ENCODE results near the gene LIPK.
"Not testable (repeated sequence)": the region's sequence is repeated elsewhere in the genome, so short reads cannot be mapped to it uniquely, and the experiment has no call there.

The LIPK gene

GRCh38 chr10:88715517-88715916, 9.5 kb downstream of the LIPK start:
- DNase-seq (ENCODE audit: low read depth), result no peak

GRCh38 chr10:88721392-88721791, 15.3 kb downstream of the LIPK start:
- no peak for DNase-seq (ENCODE audit: low read depth)

- DNase-seq (ENCODE audit: low read depth), result peak; percentile 60
Measured at GRCh38 chr10:88725798-88726197, 19.7 kb downstream of the LIPK start.

GRCh38 chr10:88728107-88728763, 22.2 kb downstream of the LIPK start:
- no peak for DNase-seq (ENCODE audit: low read depth)

- DNase-seq (ENCODE audit: low read depth), result no peak
Measured at GRCh38 chr10:88730864-88731263, 24.8 kb downstream of the LIPK start.

- no peak for DNase-seq (ENCODE audit: low read depth)
Measured at GRCh38 chr10:88731296-88731695, 25.2 kb downstream of the LIPK start.

GRCh38 chr10:88733215-88733614, 27.2 kb downstream of the LIPK start:
- no peak for DNase-seq (ENCODE audit: low read depth)

- no peak for DNase-seq (ENCODE audit: low read depth)
Measured at GRCh38 chr10:88735661-88736060, 29.6 kb downstream of the LIPK start.

GRCh38 chr10:88741921-88742320, 35.9 kb downstream of the LIPK start:
- not testable (repeated sequence) for DNase-seq (ENCODE audit: low read depth)

GRCh38 chr10:88742448-88742847, 36.4 kb downstream of the LIPK start:
- DNase-seq (ENCODE audit: low read depth), result no peak

GRCh38 chr10:88744002-88744401, 38.0 kb downstream of the LIPK start:
- no peak for DNase-seq (ENCODE audit: low read depth)

GRCh38 chr10:88745633-88746032, 39.6 kb downstream of the LIPK start:
- DNase-seq (ENCODE audit: low read depth), result no peak

GRCh38 chr10:88754287-88754686, 48.2 kb downstream of the LIPK start:
- no peak for DNase-seq (ENCODE audit: low read depth)

GRCh38 chr10:88755753-88756152, 49.7 kb downstream of the LIPK start:
- no peak for DNase-seq (ENCODE audit: low read depth)

- no peak for DNase-seq (ENCODE audit: low read depth)
Measured at GRCh38 chr10:88756660-88757059, 50.6 kb downstream of the LIPK start.

- no peak for DNase-seq (ENCODE audit: low read depth)
Measured at GRCh38 chr10:88759366-88760101, 53.5 kb downstream of the LIPK start, which contains the start of gene LIPN. Gene LIPN (plus strand): TSS chr10:88760020. CDS start chr10:88761406, 1,386 bp downstream.

- DNase-seq (ENCODE audit: low read depth), result no peak
Measured at GRCh38 chr10:88762906-88763305, 56.9 kb downstream of the LIPK start.

GRCh38 chr10:88763441-88763840, 57.4 kb downstream of the LIPK start:
- DNase-seq (ENCODE audit: low read depth), result no peak

- DNase-seq (ENCODE audit: low read depth), result no peak
Measured at GRCh38 chr10:88764110-88764509, 58.1 kb downstream of the LIPK start.

GRCh38 chr10:88765816-88766215, 59.8 kb downstream of the LIPK start:
- DNase-seq (ENCODE audit: low read depth), result no peak

- DNase-seq (ENCODE audit: low read depth), result no peak
Measured at GRCh38 chr10:88769384-88769783, 63.3 kb downstream of the LIPK start.

- DNase-seq (ENCODE audit: low read depth), result no peak
Measured at GRCh38 chr10:88781206-88781605, 75.2 kb downstream of the LIPK start.

- no peak for DNase-seq (ENCODE audit: low read depth)
Measured at GRCh38 chr10:88782222-88782621, 76.2 kb downstream of the LIPK start.

GRCh38 chr10:88783724-88784123, 77.7 kb downstream of the LIPK start:
- DNase-seq (ENCODE audit: low read depth), result peak; percentile 53
